Subcutaneous adipose tissue (tissue), 4 donors: ENCODE data around the gene MRPS14. TPM values are rescaled to one million over a fixed set of nuclear protein-coding genes. Genes with fewer than 3 reads are reported as not detected.

ENCODE experiments used
- CTCF ChIP-seq: fragments of 450-650 bp; IDR thresholded peaks from one replicate; pipeline ENCODE4 v1.5.1; 2016; ENCODE audit warnings: low read depth, mild to moderate bottlenecking, control low read depth, antibody characterized with exemption, moderate library complexity
- total RNA-seq, 4 donors: library from RNA; depleted of rRNA; stranded (reverse); fragments of >200 nt; gene quantifications; one replicate each; pipeline ENCODE4 v1.1.0, GENCODE V29; 2016

Gene MRPS14
- total RNA-seq, 4 donors from 2014 or later = 16.2 to 32.9 (median 24.3) TPM

- no peak for TF ChIP-seq CTCF
Measured at GRCh38 chr1:175062339-175062738, 39.1 kb upstream of the MRPS14 start.

- no peak for TF ChIP-seq CTCF
Measured at GRCh38 chr1:175054736-175055135, 31.5 kb upstream of the MRPS14 start.

GRCh38 chr1:175050992-175051391 is 27.8 kb upstream of the MRPS14 start:
- no peak for TF ChIP-seq CTCF

- TF ChIP-seq CTCF = no peak
Measured at GRCh38 chr1:175045519-175045918, 22.3 kb upstream of the MRPS14 start.

- no peak for TF ChIP-seq CTCF
Measured at GRCh38 chr1:175045097-175045496, 21.9 kb upstream of the MRPS14 start.

- no peak for TF ChIP-seq CTCF
Measured at GRCh38 chr1:175043824-175044223, 20.6 kb upstream of the MRPS14 start.

- no peak for TF ChIP-seq CTCF
Measured at GRCh38 chr1:175042650-175043049, 19.4 kb upstream of the MRPS14 start.

GRCh38 chr1:175040324-175040879 is 17.2 kb upstream of the MRPS14 start:
- TF ChIP-seq CTCF = no peak
